Stimulated activated naive CD8-positive, alpha-beta T cell treated with anti-CD3 and anti-CD28 coated beads, Interleukin-15, Interleukin-2, amounts not matched to agents 100 U/mL and 50 U/mL, for 24 hours (primary cell): ENCODE measurements around the gene WBP4.
"Not testable (repeated sequence)": the region's sequence is repeated elsewhere in the genome, so short reads cannot be mapped to it uniquely, and the experiment has no call there.

Source experiments
- ATAC-seq: fragments of 150-1000 bp; cut with Tn5 transposase; one replicate; pipeline ENCODE4 v1.10.0; 2021
- DNase-seq: peaks from one replicate; pipeline ENCODE4 v3.0.0; 2021

The WBP4 gene

DNA sequence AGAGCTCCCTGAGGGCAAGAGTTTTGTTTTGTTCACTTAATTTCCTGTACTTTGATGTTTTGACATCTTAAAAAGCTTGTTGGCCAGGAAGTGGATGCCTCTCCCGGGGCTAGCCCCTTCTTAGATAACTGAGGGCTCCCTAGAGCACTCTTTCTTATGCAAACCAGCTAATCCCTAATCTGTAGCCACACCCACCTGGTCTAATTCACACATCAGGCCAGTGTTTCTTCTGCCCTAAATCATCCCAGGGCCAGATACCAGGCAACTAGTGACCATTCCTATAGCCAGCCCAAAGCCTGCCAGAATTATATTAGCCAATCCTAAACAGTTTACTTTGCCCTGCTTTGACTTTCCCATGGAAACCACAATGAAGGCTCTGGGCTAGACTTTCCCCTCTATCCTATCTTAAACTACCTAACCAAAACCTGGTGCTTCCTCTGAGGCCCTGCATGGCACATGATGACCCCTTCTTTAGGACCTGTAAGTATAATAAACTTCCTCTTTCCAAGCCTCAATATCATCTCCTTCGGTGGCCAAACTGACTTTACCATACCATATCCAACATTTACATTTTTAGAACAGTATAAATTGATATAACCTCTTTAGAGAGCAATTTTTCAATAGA, 24.8 kb downstream of the WBP4 start:
- ATAC-seq (no peak), DNase-seq (no peak)

- DNase-seq, ATAC-seq: not testable (repeated sequence)
These were observed 34.4 kb downstream of the WBP4 start for GRCh38 chr13:41095681-41096080.

GRCh38 chr13:41098761-41099160, 37.5 kb downstream of the WBP4 start:
- ATAC-seq (no peak), DNase-seq (no peak)

- DNase-seq (no peak), ATAC-seq (no peak)
These were observed 38.7 kb downstream of the WBP4 start for GRCh38 chr13:41099986-41100385.

DNA sequence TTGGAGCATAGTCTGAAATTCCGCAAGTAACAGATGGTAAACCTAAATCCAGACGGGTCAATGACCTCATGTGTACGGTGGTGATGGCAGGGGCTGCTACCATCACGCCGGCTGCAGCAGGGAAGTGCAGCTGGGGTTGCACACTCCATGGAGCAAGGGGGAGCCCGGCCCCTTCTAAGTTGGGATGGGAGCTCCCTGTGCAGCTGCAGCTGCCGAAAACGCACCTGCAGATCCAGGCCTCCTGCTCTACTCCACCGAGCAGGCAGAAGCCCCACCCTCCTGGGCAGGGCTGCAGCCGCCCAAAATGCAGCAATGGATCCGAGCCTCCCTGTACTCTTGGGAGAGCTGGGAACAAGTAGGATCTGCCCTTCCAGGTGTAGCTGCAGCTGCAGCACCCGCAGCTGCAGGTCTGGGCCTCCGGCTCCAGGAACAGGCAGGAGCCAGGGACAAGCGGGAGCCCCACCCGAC, 45.8 kb downstream of the WBP4 start:
- ATAC-seq: no peak
- no peak for DNase-seq

- ATAC-seq (no peak), DNase-seq (no peak)
These were observed 46.3 kb downstream of the WBP4 start for GRCh38 chr13:41107584-41108014.

- ATAC-seq: no peak
- DNase-seq: no peak
These were observed 50.1 kb downstream of the WBP4 start for GRCh38 chr13:41111454-41111853.

GRCh38 chr13:41117869-41118268, 56.6 kb downstream of the WBP4 start:
- no peak for DNase-seq
- ATAC-seq: no peak

DNA sequence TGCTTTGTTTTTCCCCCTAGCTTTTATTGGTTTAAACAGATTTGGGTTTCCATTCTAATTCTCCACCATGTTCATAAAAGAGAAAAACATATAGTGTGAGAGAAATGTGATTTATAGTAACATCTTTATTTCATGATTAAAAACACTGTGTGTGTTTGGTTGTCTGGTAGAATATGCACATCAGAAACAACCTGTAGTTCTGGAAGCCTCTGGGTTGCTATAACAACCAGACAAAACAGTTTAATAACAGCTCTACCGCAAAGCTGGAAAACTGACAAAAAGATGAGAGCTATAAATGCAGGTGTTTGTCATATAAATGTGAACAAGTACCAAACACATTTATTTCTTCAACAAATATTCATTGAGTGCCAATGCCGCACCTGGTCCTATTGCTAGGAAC, 61.5 kb downstream of the WBP4 start:
- ATAC-seq (no peak), DNase-seq (no peak)

DNA sequence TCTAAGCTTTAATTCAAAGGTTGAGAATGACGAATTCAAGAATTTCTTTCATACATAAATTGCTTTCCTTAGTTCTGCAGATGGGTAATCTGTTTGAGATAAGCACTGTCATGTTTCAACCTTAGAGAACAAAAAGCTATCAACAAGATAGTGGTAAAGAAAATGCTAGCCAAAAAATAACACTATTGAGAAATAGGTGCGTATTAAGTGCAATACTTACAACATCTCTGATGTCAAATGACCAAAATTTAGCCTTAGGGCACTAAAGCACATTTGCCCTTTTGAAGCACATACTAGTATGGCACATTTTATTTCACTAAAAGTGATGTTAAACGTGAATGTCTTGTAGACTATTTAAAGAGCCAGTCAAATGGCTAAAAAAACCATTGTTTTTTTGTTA, 66.4 kb downstream of the WBP4 start:
- ATAC-seq: no peak
- no peak for DNase-seq

GRCh38 chr13:41130356-41130755, 69.0 kb downstream of the WBP4 start:
- DNase-seq: no peak
- ATAC-seq: peak; percentile 49

DNA sequence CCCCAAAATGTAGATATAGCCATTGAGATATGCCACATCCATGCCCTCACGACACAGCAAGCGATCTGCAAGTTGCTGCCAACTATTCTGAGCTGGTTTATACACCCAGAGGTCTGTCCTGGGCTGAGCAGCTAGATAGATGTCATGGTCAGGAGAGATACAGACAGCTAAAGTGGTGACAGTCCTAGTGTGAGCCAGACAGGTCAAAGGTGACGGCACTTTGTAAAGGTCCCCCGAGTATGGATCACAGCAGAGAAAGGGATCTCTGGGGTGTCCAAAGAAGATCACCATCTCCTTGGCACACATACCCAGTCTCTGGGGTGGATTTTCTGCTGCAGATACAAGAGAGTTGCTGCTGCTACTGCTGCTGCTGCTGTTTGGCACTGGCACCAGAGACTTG, 69.9 kb downstream of the WBP4 start:
- not testable (repeated sequence) for ATAC-seq, DNase-seq

DNA sequence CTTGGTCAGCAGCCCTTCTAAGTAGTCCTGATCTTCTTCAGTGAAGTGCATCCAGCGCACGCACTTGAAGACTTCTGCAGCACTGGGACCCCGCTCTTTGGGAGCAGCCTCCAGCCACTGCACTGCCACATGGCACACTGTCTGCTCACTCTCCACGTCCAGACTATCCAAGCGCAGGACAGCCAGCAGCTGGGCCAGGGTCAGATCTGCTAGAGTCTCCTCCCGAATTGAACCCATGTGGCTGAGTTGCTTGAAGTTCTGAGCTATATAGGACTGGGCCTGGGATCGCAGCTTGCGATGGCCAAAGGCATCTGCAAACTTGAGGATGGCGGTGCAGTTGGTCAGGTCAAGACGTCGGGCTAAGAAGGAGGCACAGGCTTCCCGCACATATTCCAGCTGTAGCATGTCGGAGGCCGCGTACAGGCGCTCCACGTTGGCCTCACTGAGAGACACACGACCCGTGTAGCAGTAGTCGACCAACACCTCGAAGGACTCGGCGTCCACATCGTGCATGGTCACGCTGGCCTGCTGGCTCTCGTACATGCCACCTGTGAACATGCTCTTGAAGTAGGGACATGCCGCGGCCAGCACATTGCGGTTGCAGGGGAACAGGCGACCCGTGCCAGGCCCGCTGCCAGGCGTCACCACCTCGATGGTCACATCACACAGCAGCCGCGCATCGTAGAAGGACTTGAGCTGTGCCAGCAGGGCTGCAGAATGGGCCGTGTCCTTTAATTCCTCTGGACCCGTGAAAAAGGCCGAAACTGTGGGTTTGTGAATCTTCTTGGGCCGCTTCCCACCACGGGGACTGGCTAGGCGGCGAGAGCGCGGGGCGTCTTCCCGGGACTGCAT, 70.6 kb downstream of the WBP4 start:
- ATAC-seq (peak; percentile 2), DNase-seq (peak; percentile 11)

GRCh38 chr13:41132512-41133152, 71.3 kb downstream of the WBP4 start, which contains the start of gene KBTBD6:
TSS of gene KBTBD6 (minus strand) at chr13:41132802. CDS start at chr13:41132511, 291 bp downstream.
- DNase-seq: peak; percentile 95
- peak; percentile 94 for ATAC-seq
